Hematopoietic multipotent progenitor cell treated with erythropoietin and hydrocortisone succinate and interleukin-3 and kit ligand, for 4 days (in vitro differentiated cells): ENCODE results near the gene ACSF2.
"Not testable (repeated sequence)": the region's sequence is repeated elsewhere in the genome, so short reads cannot be mapped to it uniquely, and the experiment has no call there.

Experiments used
- DNase-seq: peaks from one replicate; pipeline ENCODE4 v3.0.0-alpha.2; 2015

ACSF2 gene

DNA sequence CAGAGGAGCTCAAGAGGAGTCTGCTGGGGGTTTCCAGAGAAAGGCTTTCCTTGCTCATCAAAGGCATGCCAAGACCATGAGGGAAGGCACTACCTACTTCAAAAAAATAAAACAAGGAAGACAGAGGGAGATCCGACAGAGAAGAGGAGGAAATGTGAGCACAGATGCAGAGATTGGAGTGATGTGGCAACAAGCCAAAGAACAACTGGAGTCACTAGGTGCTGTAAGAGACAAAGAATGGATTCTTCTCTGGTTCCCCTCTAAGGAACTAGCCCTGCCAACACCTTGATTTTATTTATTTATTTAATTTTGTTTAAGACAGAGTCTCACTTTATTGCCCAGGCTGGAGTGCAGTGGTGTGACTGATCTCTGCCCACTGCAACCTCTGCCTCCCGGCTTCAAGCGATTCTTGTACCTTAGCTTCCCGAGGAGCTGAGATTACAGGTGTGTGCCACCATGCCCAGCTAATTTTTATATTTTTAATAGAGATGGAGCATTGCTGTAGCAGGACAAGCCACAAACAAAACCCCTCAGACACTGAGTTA is 13.8 kb upstream of the ACSF2 start:
- DNase-seq, result no peak

DNA sequence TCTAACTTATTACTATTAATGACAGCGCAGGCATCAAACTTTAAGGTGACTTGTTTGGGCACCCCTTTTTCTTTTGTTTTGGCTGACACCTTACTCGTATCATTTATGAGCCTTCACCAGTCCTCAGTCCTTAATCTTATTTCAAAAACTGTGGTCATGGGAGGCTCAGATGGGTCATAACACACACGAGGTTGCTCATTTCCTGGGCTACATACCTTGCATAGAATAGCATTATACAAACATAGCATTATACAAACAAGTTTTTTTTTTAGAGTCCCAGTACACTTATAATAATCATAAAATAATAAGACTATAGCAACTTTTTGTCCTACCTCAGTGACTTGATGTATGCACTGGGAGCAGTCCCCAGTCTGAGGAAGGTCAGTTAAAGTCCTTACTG is 11.2 kb upstream of the ACSF2 start:
- DNase-seq, result no peak

DNA sequence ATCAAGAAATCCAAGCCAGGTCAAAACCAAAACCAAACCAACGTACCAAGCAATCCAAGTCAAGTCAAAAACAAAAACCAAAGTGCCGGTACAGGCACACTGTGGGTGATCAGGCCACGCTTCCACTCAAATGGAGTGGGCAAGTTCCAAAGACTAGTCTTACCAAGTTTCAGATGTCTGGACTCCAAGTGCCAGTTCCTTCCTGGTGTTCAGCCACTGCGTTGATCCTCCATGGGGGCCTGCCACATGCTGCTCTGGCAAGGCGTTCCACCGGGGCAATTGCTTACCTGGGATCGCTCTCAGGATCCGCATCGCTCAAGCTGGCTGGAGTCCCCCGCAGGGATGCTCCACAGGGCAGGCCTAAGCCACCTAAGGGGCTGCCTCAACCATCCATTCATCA is 6.4 kb upstream of the ACSF2 start:
- DNase-seq, result not testable (repeated sequence)

DNA sequence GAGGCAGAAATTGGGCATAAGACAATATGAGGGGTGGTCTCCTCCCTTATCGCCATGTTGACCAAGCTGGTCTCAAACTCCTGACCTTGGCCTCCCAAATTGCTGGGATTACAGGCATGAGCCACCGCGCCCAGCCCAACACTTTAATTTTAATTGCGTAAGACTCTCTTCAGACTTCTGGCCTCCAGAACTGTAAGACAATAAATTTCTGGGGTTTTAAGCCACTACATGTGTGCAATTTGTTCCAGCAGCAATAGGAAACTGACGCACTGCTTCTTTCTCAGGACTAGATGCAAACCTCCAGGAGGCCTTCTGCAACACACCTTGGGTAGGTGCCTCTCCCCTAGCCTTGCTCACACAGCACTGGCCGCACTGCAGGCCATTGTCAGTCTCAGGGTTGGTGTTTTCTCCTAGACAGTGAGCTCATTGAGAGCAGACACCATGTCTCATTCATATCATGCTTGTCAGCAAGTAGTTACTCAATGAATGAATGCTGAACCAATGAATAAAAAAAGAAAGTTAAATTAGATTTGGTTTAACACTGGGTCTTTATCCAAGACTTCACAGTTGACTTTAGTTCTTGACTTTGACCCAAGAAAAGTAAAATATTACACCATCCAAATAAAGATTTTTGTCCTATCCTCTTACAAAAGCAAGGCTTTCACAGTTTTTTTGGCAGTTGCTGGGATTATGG is 5.5 kb upstream of the ACSF2 start:
- no peak for DNase-seq

DNA sequence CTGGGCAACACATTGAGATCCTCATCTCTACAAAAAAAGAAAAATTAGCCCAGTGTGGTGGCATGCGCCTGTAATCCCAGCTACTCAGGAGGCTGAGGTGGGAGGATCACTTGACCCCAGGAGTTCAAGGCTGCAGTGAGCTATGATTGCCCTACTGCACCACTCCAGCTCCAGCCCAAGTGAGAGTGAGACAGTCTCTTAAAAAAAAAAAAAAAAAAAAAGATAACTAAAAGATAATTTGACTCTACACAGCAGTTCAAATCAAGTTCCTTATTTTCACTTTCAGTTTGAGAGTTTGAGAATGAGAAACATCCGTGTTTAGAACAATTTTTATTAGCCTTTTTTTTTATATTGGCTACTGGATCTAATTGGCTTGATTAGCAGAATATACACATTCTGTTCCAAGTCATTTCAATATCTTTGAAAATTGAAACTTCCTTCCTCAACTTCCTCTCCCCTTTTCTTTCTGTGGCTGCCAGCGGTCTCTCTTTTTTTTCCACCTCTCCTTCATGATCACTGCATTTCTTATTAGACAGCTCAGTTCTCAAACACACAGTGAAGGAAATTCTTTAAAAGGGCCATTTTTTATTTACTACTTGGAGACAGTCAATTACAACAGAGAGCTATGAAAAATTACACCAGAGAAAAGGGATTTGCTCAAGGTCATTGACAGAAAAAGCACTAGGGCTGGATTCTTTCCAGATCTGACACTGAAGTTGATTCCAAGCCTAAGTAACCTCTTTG is 4.5 kb upstream of the ACSF2 start:
- DNase-seq, result peak; percentile 65

DNA sequence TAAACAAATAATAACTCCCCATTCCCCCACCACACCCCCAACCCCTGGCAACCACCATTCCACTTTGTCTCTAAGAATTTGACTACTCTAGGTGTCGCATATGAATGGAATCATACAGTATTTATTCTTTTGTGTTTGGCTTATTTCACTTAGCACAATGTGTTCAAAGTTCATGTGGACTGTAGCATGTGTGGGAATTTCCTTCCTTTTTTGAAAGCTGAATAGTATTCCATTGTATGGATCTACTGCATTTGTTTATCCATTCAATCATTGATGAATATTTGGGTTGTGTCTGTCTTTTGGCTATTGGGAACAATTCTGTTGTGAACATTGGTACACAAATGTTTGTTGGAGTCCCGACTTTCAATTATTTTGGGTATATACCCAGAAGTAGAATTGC is 3.3 kb upstream of the ACSF2 start:
- DNase-seq, result no peak

DNA sequence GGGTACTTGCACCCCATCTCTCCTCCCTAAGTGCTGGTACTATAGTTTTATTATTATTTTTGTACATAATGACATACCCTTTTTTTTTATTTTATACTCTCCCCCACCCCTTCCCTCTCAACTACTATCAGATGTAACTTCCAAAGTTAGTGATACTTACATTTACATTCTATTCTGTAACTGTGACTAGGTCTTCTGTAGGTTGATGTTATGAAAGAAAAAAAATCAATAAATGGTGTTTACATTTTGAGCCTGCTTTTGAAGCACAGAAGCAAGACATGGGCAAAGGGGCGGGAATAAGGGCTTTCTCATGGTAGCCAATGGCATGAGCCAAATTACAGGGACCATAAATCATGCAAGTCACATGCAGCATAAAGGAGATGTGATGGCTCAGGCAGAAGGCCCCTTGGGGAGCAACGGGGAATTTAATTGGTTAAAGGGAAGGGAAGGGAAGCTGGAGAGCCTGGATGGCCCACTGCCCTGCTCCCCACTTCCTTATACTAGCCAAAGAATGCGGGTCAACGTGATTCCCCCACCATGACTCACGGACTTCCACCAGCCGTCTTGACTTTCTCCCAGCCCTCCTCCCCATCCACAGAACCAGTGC is 2.4 kb upstream of the ACSF2 start:
- peak; percentile 68 for DNase-seq

DNA sequence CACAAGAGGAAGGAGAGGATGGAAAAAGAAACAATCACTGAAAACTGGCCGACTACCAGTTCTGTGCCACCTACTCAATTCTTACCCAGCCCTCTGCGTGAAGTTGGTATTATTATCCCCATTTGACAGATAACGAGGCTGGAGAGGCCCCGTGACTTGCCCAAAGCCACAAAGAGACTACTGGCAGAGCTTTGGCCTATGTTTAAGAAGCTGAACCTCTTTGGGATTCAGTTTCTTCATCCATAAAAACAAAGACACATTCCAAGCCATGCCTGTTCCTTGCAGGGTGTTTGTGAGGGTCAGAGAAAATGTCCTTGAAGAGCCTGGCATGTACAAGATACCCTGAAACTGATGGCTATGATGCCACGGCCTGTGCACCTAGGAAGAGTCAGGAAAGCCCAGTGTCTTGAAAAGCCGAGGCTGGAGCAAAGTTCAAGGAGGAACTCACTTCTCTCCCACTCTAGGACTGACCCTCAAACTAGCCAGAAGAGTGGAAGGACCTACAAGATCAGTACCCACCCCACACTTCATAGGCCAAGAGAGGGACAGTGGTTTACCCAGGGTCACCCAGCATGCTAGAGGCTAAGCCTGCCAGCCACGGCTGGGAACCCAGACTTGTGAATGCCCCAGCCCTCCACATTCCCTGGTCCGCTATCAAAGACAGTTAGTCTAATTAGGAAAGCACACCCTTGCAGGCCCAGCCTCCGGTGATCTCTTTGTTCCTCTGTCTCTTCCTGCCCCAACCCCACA is 1.6 kb upstream of the ACSF2 start:
- DNase-seq, result no peak

DNA sequence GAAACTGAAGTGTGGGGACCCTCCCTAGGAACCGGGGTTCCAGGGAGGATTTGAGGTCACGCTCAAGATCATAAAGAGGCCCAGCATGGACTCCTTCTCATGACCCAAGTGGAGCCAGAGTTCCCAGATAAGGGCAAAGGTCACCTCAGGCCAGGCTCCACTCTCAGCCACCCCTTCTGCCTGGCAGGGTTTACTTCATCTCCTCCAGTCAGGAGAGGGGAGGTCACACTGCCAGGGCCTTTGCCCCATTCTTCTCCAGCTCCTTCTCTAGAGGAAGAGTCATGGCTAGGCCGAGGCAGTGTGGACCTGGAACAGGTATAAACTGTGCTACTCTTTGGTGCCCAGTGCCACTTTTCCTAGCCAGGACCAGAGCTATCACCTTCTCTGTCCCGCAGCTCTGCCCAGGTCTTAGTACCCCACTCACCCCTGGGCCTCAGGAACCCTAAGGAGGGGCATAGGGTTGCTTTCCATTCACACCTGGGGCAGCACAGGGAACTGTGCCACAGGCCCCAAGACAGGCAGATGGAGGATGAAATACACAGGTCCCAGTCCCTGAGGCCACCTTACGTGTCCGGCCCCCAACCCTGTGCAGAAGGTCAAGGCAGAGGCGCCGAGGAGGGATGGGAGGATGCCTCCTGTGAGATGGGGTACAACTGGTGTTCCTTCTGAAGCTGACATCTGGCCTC is 879 bp upstream of the ACSF2 start:
- no peak for DNase-seq

DNA sequence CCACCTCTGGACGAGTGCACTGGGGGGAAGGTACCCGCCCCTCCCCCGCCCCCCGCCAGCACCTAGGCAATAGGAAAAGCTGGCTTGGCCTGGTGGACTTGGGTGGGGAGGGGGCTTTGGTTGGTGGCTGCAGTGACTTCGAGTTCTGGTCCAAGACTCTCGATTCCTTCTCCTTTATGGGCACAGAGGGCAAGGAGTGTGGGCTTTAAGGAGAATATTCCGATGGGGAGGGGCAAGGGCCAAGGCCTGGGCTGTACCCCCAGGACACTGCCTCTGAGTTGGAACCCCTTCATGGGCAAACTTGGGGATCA is 409 bp downstream of the ACSF2 start:
- DNase-seq, result no peak

DNA sequence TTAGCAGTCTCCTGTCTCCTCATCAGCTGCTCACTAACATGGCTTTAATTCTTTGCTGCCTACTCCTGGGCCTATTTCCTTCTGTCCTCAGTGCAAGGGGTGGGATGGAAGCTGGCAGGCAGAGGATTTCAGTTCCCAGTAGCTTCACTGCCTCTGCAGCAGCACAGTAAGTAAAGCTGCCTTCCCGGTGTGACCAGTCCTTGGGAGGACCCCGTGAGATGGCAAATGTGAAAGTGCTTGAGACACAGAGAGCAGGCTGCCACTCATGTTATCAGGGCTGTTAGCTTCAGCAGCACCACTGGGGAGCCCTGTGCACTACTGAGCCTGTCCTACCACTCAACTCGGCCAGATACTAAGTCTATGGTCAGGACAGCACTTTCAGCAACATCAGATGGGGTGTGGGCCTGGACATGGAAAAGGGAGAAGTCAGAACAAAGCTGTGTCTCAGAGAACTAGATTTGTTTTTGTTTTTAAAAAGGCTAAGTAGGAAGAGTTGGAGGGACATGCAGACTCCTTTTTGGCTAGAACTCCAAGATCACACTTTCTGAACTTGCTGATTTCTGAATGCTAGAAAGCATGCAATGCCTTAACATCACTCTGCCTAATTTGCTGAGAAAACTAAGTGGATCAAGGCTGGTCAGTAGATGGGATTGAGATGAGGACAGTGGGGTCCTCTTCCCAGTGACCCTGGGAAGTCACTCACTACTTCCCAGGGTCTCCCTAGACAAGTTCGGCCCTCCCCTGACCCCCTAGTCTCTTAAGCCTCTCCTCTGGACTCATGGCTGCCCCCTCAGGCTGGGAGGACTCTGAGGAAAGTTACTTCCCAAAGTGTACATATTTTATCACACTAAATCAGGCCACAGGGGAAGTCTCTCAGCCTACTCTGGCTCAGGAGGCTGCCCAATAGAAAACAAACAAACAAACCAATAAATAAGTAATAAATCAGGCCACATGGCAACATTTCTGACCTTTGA is 1.1 kb downstream of the ACSF2 start:
- peak; percentile 75 for DNase-seq

DNA sequence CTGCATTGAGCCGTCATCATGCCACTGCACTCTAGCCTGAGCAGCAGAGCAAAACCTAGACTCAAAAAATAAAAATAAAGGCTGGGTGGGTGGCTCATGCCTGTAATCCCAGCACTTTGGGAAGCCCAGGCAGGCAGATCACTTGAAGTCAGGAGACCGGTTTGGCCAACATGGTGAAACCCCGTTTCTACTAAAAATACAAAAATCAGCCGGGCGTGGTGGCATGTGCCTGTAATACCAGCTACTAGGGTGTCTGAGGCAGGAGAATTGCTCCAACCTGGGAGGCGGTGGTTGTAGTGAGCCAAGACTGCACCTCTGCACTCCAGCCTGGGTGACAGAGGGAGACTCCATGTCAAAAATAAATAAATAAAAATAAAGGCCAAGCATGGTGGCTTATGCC is 2.1 kb downstream of the ACSF2 start:
- not testable (repeated sequence) for DNase-seq

DNA sequence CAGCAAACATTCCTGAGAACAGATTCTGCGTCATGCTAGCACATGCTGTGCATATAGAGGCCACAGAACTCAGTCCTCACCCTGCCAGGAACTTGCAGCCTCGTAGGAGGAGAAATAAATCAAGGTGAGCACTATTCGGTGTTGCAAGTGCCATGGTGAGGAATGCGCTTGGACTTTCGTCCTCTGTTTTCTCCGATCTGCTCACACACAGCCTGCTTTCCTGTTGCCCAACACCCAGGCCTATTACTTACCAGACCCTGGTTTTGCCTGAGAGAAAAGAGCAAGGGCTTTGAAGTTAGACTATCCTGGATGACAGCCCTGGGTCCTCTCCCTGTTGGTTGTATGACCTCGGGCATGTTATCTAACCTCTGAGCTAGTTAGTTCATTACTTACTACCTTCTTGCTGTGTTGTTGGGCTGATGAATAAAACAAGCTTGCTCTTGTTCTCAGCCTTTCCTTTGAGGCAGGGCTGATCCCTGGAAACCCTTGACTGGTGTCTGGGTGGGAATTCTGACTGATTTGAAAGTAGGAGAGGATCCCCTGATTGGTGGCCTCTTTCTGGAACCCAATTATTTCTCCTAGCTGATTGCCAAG is 2.9 kb downstream of the ACSF2 start:
- DNase-seq, result no peak

DNA sequence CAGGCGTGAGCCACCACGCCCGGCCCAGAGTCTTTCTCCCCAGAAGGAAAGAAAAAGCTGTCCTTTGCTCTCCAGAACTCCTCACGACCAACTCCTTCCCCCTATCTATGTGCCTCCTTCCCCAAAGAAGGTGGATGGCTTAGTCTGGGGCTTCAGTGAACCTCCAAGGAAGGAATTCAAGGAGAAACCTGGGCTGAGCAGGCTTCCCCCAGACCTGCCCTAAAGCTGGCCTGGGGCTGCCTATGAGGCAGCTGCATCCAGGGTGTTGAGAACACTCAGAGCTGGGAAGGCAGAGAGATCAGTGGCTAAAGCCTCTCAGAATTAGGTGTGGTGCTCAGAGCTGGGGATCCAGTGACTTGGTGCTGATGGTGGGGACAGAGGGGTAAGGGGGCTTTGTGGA is 3.8 kb downstream of the ACSF2 start:
- DNase-seq, result no peak

DNA sequence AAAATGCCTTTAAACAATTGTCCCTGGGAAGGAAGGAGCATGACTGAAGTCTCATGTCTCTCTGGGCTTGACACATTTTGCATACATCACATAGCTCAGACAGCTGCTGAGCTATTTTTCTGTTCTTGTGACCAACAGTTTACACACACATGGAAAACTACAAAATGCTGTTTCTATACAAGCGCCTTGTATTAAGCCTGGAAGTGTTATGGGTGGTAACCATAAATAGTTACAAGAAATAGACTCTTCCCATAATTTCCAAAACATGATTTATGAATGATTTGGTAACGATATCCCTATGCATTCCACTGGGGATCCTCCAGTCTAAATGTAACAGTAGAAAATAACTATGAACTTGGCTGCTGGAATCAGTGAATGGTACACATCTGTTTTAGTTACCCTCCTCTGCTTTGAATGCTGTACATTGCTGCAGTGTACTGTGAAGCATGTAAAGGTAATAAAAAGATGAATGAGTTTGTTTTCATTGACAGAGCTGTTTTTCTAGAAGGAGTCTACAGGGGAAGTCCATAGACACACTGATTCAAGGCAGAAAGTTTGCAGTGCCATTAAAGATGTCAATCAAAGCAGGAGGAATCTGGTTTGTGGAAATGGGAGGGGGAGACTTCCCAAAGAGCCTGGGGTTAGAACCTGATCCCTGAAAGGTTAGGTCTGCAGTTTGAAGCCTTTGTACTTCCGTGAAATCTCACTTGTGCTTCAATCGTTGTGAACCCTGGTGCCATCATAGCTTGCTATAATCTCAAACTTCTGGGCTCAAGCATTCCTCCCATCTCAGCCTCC is 5.0 kb downstream of the ACSF2 start:
- no peak for DNase-seq

DNA sequence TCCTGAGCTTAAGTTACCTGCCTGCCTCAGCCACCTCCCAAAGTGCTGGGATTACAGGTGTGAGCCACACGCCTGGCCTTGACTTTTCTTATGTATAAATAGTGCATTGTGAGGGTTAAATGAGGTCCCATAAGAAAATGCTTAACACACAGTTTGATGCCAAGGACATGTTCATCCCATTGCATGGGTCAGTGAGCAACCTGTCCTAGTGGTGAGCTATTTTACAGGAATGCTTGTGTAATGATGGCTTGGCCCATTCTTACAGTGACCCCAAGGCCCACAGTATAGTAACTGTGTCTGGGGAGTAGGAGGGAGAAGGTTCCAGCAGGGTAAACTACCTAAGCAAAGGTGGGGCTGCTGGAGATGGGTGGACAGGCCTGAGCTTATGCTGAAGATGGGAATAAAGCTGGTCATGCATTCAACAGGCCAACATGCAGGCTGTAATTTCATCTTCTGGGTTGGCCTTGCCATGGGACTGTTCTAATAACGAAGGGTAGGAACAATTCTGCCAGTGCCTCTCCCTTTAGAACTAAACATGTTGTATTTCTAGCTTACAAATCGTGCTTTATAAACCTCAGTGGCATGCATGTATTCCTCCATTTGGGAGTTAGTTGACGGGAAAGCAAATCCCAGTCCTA is 6.2 kb downstream of the ACSF2 start:
- DNase-seq, result no peak

DNA sequence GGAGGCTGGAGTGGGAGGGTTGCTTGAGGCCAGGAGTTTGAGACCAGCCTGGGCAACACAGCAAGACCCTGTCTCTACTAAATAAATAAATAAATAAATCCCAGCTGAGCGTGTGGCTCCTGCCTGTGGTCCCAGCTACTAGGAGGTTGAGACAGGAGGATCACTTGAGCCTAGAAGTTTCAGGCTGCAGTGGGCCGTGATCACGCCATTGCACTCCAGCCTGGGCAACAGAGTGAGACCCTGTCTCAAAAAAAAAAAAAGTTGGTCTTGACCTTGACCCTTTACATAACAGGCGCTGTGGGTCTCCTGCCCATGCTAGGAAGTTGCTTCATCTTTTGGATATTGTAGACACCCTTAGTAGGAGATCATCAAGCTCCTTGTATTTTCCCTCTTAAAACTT is 11.4 kb downstream of the ACSF2 start:
- DNase-seq, result no peak

DNA sequence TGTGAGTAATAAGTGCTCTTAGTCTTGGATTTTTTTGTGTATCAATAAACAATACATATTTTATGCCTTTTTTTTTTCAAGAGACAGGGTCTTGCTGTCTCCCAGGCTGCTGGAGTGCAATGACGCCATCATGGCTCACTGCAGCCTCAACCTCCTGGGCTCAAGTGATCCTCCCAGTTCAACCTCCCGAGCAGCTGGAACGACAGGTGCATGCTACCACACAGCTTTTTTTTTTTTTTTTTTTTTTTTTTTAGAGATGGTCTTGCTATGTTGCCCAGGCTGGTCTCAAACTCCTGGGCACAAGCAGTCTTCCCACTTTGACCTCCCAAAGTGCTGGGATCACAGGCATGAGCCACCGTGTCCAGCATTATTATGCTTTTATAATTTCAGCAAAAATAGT is 13.0 kb downstream of the ACSF2 start:
- no peak for DNase-seq

DNA sequence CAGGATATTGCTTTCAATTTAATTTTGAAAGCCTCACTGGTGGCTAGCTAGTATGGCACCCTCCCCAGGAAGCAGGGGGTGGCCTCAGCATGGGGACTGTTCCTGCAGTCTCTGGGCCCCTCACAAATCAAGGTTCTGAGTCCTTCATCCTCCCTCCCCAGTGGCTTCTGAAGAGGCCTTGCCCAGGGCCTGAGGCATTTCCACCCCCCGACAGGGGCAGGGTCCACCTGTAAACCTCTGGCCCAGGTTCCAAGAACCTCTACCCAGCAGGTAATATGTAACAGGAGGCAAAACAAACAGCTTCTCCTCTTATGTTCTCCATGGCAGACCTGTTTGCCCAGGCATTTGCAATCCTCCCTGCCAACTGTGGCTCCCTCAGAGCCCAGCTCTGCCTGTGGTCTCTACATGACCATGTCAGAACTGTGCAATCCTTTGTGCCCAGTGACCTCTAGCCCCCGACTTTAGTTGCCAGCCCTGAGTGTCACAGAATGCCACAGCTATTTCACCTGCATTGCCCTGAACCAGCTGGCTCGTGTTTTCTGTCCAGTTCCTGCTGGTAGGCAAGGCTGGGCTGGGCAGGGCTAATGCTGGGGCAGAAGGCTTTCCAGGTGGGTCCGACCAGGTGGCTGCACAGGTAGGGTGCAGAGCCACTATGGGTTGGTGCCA is 14.3 kb downstream of the ACSF2 start:
- DNase-seq, result no peak
